ENCODE data around the gene ITPR2. TPM values are rescaled to one million over a fixed set of nuclear protein-coding genes. Genes with fewer than 3 reads are reported as not detected.

ITPR2 gene
- total and polyA plus RNA-seq, 2 of the 8 experiments (the other 6 are each of a cell fraction or from before 2014, with no cell fraction given) = 4.1 to 48.3 TPM

GRCh38 chr12:26422839-26423398 is 410.1 kb downstream of the ITPR2 start (continued):
- no peak for TF ChIP-seq CHD7 (IDR thresholded peaks at IDR 0.05; ENCODE audit: insufficient replicate concordance, low read length)
- TF ChIP-seq NRF1 (IDR thresholded peaks at IDR 0.05; ENCODE audit: low read depth, low read length) = no peak
